B cell (primary cell): ENCODE measurements around the gene PHKA2. TPM values are rescaled to one million over a fixed set of nuclear protein-coding genes. Genes with fewer than 3 reads are reported as not detected.

ENCODE experiments used
- polyA plus RNA-seq: library from polyadenylated mRNA; depleted of rRNA; stranded (reverse); fragments of >200 nt; gene quantifications from 2 replicates; pipeline ENCODE4 v1.2.3, GENCODE V29; 2012
- small RNA-seq: library from RNA; depleted of rRNA; stranded (forward); fragments of <200 nt; gene quantifications from one replicate; pipeline ENCODE3, GENCODE V24; 2012; ENCODE audit warnings: low replicate concordance, low read depth; ENCODE audit not compliant: insufficient read length
- total RNA-seq, 2 donors: library from RNA; stranded (reverse); fragments of 120-200 nt in 1 of 2; gene quantifications; 1 replicate in 1 of 2; 2 replicates in 1 of 2; pipeline versions ENCODE4 v1.2.3 to v1.2.4, GENCODE V29; 2013 to 2022

Gene PHKA2
- total and polyA plus RNA-seq, 2 donors (not counting 1 experiment from before 2014, with no cell fraction given) = 54.6 to 60.6 TPM

Small RNAs within 50 kb of the gene (small RNA-seq; reads per million reads assigned to genes)
- gene RN7SL48P = not detected

Other genes with a start within 250 kb of the PHKA2 start
- not detected in 2 replicates for gene ADGRG2, start 138.4 kb upstream of the PHKA2 start, total RNA-seq
- gene ADGRG2, start 138.4 kb upstream of the PHKA2 start, polyA plus RNA-seq = not detected in 2 replicates